HEK293T (cell line): ENCODE results near the gene IFT172.

Experiments
- CTCF ChIA-PET: fragments of 350-600 bp; formaldehyde crosslinking; extraction: SDS; loops from one replicate; lab custom pipeline; 2021; ENCODE audit warnings: antibody characterized with exemption, inconsistent platforms; lab: Yijun Ruan, JAX
- POLR2A ChIA-PET: fragments of 350-600 bp; formaldehyde crosslinking; extraction: SDS; loops from one replicate; lab custom pipeline; 2020; ENCODE audit warnings: antibody characterized with exemption, inconsistent platforms; lab: Yijun Ruan, JAX
- DNase-seq: peaks from one replicate; pipeline ENCODE4 v3.0.0; 2012; ENCODE audit warnings: mixed read lengths; ENCODE audit errors: extremely low spot score
- ARNT ChIP-seq: fragments of 450-650 bp; IDR thresholded peaks from 2 replicates; pipeline ENCODE4 v1.6.1; 2017; ENCODE audit warnings: mild to moderate bottlenecking
- BHLHE40 ChIP-seq: fragments of 450-650 bp; IDR thresholded peaks from 2 replicates; pipeline ENCODE4 v1.6.1; 2016; ENCODE audit warnings: mild to moderate bottlenecking, moderate library complexity, borderline replicate concordance
- CTBP1 ChIP-seq: fragments of 450-650 bp; IDR thresholded peaks from 2 replicates; pipeline ENCODE4 v1.6.1; 2016; ENCODE audit warnings: borderline replicate concordance
- ELF4 ChIP-seq: fragments of 450-650 bp; IDR thresholded peaks from 2 replicates; pipeline ENCODE4 v1.6.1; 2017; ENCODE audit warnings: antibody characterized with exemption
- FOXA1 ChIP-seq: fragments of 450-650 bp; IDR thresholded peaks from 2 replicates; pipeline ENCODE4 v1.6.1; 2016; ENCODE audit warnings: mild to moderate bottlenecking
- FOXK2 ChIP-seq: fragments of 450-650 bp; IDR thresholded peaks from 2 replicates; pipeline ENCODE4 v1.6.1; 2016; ENCODE audit warnings: mild to moderate bottlenecking
- FOXM1 ChIP-seq: fragments of 450-650 bp; IDR thresholded peaks from 2 replicates; pipeline ENCODE4 v1.6.1; 2017; ENCODE audit warnings: mild to moderate bottlenecking, borderline replicate concordance
- HDGF ChIP-seq: fragments of 450-650 bp; IDR thresholded peaks from 2 replicates; pipeline ENCODE4 v1.6.1; 2017; ENCODE audit warnings: antibody characterized with exemption, borderline replicate concordance
- L3MBTL2 ChIP-seq: fragments of 450-650 bp; conservative IDR thresholded peaks from 2 replicates; pipeline ENCODE4 v1.6.1; 2016; ENCODE audit warnings: mild to moderate bottlenecking
- LEF1 ChIP-seq: fragments of 450-650 bp; IDR thresholded peaks from 2 replicates; pipeline ENCODE4 v1.6.1; 2017; ENCODE audit warnings: mild to moderate bottlenecking, borderline replicate concordance
- NFRKB ChIP-seq: fragments of 450-650 bp; IDR thresholded peaks from 2 replicates; pipeline ENCODE4 v1.6.1; 2016; ENCODE audit warnings: mild to moderate bottlenecking, moderate library complexity
- SP1 ChIP-seq: fragments of 450-650 bp; IDR thresholded peaks from 2 replicates; pipeline ENCODE4 v1.6.1; 2017
- SUZ12 ChIP-seq: fragments of 450-650 bp; IDR thresholded peaks from 2 replicates; pipeline ENCODE4 v1.6.1; 2016; ENCODE audit warnings: mild to moderate bottlenecking
- TARDBP ChIP-seq: fragments of 450-650 bp; IDR thresholded peaks from 2 replicates; pipeline ENCODE4 v1.6.1; 2016
- ZNF384 ChIP-seq: fragments of 450-650 bp; IDR thresholded peaks from 2 replicates; pipeline ENCODE4 v1.6.1; 2016
- TF ChIP-seq, protein P1 (sequence below): fragments of 450-650 bp; IDR thresholded peaks from 2 replicates; pipeline ENCODE4 v1.6.1; 2016

The IFT172 gene

DNA sequence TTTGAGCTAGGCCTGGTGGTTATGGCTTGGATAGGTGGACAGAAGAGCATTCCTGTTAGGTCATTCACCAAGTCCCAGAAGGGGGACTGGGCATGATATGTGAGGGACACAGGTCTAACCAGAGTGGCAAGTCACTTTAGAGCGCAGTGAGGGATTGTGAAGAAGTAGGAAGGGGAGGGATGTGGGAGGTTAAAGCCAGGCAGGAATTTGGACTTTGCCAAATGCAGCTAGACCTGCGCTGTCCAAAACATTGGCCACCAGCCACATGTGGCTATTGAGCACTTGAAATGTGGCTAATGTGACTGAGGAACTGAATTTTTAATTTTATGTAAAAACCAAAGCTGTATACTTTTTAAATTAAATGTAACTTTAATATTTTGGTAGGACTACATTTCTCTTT, 30.8 kb upstream of the IFT172 start:
- POLR2A ChIA-PET, result no interaction called here
- TF ChIP-seq L3MBTL2 (no peak), HDGF (no peak), NFRKB (no peak), FOXK2 (no peak), ELF4 (no peak), ZNF384 (no peak), SP1 (no peak), FOXA1 (no peak), FOXM1 (no peak), TARDBP (no peak)

DNA sequence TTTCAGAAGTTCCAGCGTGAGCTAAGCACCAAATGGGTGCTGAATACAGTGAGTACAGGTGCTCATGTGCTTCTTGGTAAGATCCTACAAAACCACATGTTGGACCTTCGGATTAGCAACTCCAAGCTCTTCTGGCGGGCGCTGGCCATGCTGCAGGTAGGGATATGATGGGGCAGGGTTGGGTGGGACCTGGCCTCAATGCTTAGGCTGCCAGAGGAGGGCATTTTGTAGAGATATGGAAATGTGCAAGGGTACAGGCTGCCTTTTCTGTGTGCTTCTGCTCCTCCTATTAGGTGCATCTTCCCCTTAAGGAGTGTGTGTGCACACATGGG, 29.2 kb upstream of the IFT172 start:
- CTCF ChIA-PET, result no interaction called here
- TF ChIP-seq SP1 (no peak), CTBP1 (no peak), ZNF384 (no peak), FOXM1 (no peak)
- POLR2A ChIA-PET, result no interaction called here

More for the DNA sequence above, 30.8 kb upstream of the IFT172 start:
- CTCF ChIA-PET, result no interaction called here
- DNase-seq, result no peak

DNA sequence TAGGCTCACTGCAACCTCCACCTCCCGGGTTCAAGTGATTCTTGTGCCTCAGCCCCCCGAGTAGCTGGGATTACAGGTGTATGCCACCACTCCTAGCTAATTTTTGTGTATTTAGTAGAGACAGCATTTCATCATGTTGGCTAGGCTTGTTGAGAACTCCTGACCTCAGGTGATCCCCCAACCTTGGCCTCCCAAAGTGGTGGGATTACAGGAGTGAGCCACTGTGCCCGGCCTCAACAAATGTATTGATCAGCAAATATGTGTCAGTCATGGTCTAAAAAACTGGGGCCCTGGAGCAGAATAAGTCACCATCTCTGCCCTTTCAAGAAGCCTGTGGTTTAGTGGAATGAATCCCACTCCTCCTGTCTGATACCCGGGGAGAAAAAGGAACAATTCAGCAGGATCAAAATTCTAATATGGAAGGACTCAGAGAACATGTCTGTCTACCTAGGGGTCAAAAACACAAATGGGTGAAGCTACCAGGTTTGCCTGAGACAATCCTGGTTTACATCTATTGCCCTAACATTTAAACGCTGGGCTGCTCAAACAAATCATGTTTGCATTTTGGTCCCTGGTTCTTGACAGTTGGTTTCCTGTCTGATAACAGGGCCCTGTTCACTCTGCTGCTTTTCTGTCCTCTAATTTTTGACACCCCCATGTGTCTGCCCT, 28.7 kb upstream of the IFT172 start:
- DNase-seq, result no peak
- POLR2A ChIA-PET, result no interaction called here
- CTCF ChIA-PET, result no interaction called here
- TF ChIP-seq L3MBTL2 (no peak), SUZ12 (no peak), FOXM1 (no peak), TARDBP (no peak)
- TF ChIP-seq, protein P1, sequence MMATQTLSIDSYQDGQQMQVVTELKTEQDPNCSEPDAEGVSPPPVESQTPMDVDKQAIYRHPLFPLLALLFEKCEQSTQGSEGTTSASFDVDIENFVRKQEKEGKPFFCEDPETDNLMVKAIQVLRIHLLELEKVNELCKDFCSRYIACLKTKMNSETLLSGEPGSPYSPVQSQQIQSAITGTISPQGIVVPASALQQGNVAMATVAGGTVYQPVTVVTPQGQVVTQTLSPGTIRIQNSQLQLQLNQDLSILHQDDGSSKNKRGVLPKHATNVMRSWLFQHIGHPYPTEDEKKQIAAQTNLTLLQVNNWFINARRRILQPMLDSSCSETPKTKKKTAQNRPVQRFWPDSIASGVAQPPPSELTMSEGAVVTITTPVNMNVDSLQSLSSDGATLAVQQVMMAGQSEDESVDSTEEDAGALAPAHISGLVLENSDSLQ, result no peak

More for the DNA sequence above, 29.2 kb upstream of the IFT172 start:
- DNase-seq, result no peak

DNA sequence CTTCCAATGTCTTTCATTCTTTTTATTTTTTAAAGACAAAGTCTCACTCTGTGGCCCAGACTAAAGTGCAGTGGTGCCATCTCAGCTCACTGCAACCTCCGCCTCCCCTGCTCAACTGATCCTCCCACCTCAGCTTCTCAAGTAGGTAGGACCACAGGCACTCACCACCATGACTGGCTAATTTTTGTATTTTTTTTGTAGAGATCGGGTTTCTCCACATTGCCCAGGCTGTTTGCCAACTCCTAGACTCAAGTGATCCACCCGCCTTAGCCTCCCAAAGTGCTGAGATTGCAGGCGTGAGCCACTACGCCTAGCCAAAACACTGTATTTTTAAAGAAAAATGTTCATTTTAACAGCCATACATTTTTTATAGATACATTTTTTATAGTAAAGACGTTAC, 19.8 kb upstream of the IFT172 start:
- DNase-seq, result no peak
- CTCF ChIA-PET, result no interaction called here
- POLR2A ChIA-PET, result no interaction called here

DNA sequence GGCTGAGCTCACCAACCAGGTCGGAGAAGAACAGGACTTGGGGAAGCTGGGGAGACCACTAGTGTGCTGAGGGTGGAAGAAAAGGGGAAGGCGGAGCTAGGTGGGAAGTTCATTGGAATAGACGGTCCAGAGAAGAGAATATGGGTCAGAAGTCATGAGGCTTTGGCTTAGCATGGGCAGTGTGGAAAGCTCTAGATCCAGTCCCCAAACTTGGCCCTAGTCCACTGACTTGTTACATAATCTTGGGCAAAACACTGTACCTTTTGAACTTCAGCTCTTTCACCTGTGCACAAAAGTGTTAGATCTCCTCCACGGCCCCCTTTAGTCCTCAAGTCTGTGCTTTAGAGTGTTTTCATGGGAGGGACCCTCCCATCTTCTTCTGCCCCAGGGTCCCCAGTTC, 17.8 kb upstream of the IFT172 start:
- TF ChIP-seq SUZ12 (no peak), TARDBP (no peak), BHLHE40 (no peak), FOXM1 (no peak), LEF1 (no peak), SP1 (no peak), CTBP1 (no peak)
- no peak for DNase-seq
- CTCF ChIA-PET, result no interaction called here
- POLR2A ChIA-PET, result interaction anchor here (0.6 kb wide), 1 partner anchor 149 kb away, joined by 4 read pairs; no protein-coding TSS in a partner anchor

More for the DNA sequence above, 19.8 kb upstream of the IFT172 start:
- no peak for TF ChIP-seq ZNF384
- TF ChIP-seq FOXM1, result no peak
- no peak for TF ChIP-seq CTBP1
- no peak for TF ChIP-seq ELF4
- no peak for TF ChIP-seq FOXK2
- no peak for TF ChIP-seq FOXA1
- no peak for TF ChIP-seq BHLHE40
- TF ChIP-seq, protein P1, result no peak

DNA sequence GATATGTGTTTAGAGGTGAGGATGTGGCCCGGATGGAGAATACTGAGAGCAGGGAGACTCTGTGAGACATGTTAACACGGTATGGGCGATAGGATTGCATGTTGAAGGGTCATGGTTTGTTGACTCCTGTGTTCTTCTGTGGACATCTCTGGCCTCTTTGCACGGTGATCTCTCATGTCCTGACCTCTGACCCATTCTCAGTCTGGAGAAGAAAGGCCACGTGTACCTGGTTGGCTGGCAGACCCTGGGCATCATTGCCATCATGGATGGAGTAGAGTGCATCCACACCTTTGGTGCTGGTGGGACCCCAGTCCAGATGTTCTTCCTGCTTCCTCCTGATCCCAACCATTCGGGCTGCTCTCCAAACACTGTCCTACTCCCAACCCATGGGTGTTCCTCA, 17.0 kb upstream of the IFT172 start:
- no peak for DNase-seq
- ChIA-PET POLR2A (interaction anchor here (0.6 kb wide), 1 partner anchor 150 kb away, joined by 4 read pairs; no protein-coding TSS in a partner anchor), CTCF (no interaction called here)
- no peak for TF ChIP-seq CTBP1
- TF ChIP-seq SUZ12, result no peak
- TF ChIP-seq SP1, result no peak
- no peak for TF ChIP-seq TARDBP
- TF ChIP-seq FOXM1, result no peak
- TF ChIP-seq FOXK2, result no peak
- TF ChIP-seq, protein P1, result no peak
- TF ChIP-seq ARNT, result no peak
- no peak for TF ChIP-seq L3MBTL2
- TF ChIP-seq FOXA1, result no peak
- TF ChIP-seq ZNF384, result no peak
- no peak for TF ChIP-seq HDGF
- TF ChIP-seq NFRKB, result no peak
- no peak for TF ChIP-seq BHLHE40
- TF ChIP-seq ELF4, result no peak
- no peak for TF ChIP-seq LEF1

DNA sequence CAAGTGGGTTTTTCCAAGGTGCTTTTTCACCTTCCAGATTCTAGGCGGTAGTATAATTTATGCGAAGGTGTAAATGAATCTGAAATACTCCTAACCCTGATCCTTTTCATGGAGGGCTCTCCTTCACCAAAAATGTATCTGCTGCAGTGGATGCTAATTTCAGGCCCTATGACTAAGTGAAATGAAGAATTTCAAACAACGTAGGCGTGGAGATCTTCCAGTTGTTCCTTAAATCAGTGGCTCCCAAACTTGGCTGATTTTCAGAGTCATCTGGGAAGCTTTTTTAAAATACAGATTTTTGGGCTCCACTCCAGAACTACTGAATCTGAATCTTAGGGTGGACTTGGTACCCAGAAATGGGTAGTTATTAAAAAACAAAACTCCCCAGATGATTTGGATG, 12.6 kb upstream of the IFT172 start:
- TF ChIP-seq FOXM1 (no peak), SP1 (no peak), ARNT (no peak), ELF4 (no peak), ZNF384 (no peak), L3MBTL2 (no peak), NFRKB (no peak), BHLHE40 (no peak), FOXK2 (no peak)
- POLR2A ChIA-PET, result no interaction called here
- DNase-seq, result no peak
- CTCF ChIA-PET, result interaction anchor here (1.0 kb wide), 1 partner anchor 31 kb away, joined by 3 read pairs; no protein-coding TSS in a partner anchor
